Natural killer cell (primary cell): ENCODE measurements around the gene OR3A2. TPM values are rescaled to one million over a fixed set of nuclear protein-coding genes. Genes with fewer than 3 reads are reported as not detected.
A peak's percentile ranks its signal among the peaks of the same experiment; 100 is the strongest.
"Not testable (repeated sequence)": the region's sequence is repeated elsewhere in the genome, so short reads cannot be mapped to it uniquely, and the experiment has no call there.

Source experiments
- ATAC-seq, 3 donors: fragments of 150-1000 bp in 2 of 3; fragments of 200-7000 bp in 1 of 3; cut with Tn5 transposase; 1 replicate in 1 of 3; 2 replicates in 2 of 3; pipeline ENCODE4 v1.10.0; 2021; ENCODE audit warnings: mild to moderate bottlenecking in 2 of 3, moderate library complexity in 2 of 3
- DNase-seq, 2 donors: peaks; one replicate each; pipeline versions ENCODE4 v3.0.0 to v3.0.0-alpha.2; 2013 to 2021; ENCODE audit warnings: mixed read lengths in 1 of 2
- H3K27ac ChIP-seq: one replicate; pipeline ENCODE4 v1.5.1; 2013; ENCODE audit warnings: mild to moderate bottlenecking, low read length
- H3K27me3 ChIP-seq: one replicate; pipeline ENCODE4 v1.6.1; 2013; ENCODE audit warnings: low read length; ENCODE audit not compliant: control insufficient read depth, insufficient read depth
- H3K36me3 ChIP-seq: one replicate; pipeline ENCODE4 v1.6.1; 2013; ENCODE audit warnings: low read length; ENCODE audit not compliant: control insufficient read depth, insufficient read depth
- H3K4me1 ChIP-seq: one replicate; pipeline ENCODE4 v1.6.1; 2013; ENCODE audit warnings: low read length; ENCODE audit not compliant: control insufficient read depth, insufficient read depth
- H3K4me3 ChIP-seq: one replicate; pipeline ENCODE4 v1.5.1; 2013; ENCODE audit warnings: low read length
- H3K9me3 ChIP-seq: one replicate; pipeline ENCODE4 v1.6.1; 2013; ENCODE audit warnings: low read length; ENCODE audit not compliant: control insufficient read depth, insufficient read depth
- H3K27ac Mint-ChIP-seq, 2 donors: one replicate each; pipeline ENCODE4 v1.8.0; 2022; ENCODE audit warnings: mild to moderate bottlenecking in 2 of 2, mixed read lengths in 2 of 2, moderate library complexity in 1 of 2
- H3K27me3 Mint-ChIP-seq, 2 donors: one replicate each; pipeline ENCODE4 v1.8.0; 2022; ENCODE audit warnings: low read depth in 2 of 2, mixed read lengths in 2 of 2
- H3K36me3 Mint-ChIP-seq: one replicate; pipeline ENCODE4 v1.8.0; 2022; ENCODE audit warnings: mixed read lengths
- H3K4me1 Mint-ChIP-seq, 2 donors: one replicate each; pipeline ENCODE4 v1.8.0; 2022; ENCODE audit warnings: mixed read lengths in 2 of 2
- H3K4me3 Mint-ChIP-seq: one replicate; pipeline ENCODE4 v1.8.0; 2022; ENCODE audit warnings: mild to moderate bottlenecking, moderate library complexity, mixed read lengths
- H3K9me3 Mint-ChIP-seq, 2 donors: one replicate each; pipeline ENCODE4 v1.8.0; 2022; ENCODE audit warnings: mixed read lengths in 2 of 2
- CTCF ChIP-seq: fragments of 200-600 bp; IDR thresholded peaks from one replicate; pipeline ENCODE4 v1.8.0; 2022; ENCODE audit warnings: antibody characterized with exemption
- WGBS: methylation state at CpG from one replicate; pipeline ENCODE4 v1.1.7; 2013; ENCODE audit warnings: missing lambda C conversion rate; ENCODE audit not compliant: insufficient coverage; 5-methylcytosine and 5-hydroxymethylcytosine counted together
- intact Hi-C: fragments of 100-400 bp; cut with micrococcal nuclease; formaldehyde crosslinking; loops from one replicate; pipeline ENCODE4 v1.14.2; 2022
- total RNA-seq, 4 donors: library from RNA; stranded (reverse); fragments of 120-200 nt in 1 of 4; gene quantifications; one replicate each; pipeline versions ENCODE4 v1.2.3 to v1.2.4, GENCODE V29; 2013 to 2022

The OR3A2 gene
- total RNA-seq, 3 donors from 2014 or later (not counting 1 experiment from before 2014, with no cell fraction given), result 0.80 to 1.2 TPM; not detected in 1

GRCh38 chr17:3401786-3402185 is 15.7 kb upstream of the OR3A2 start:
- Mint-ChIP-seq H3K4me3 (no peak overlapping the region), H3K27ac (no peak overlapping the region), H3K27me3 (peaks cover 21 to 26% of the 10 kb centered on the region in 2 donors), H3K4me1 (no peaks in the 10 kb centered on the region), H3K9me3 (peaks cover 0 to 3% of the 10 kb centered on the region in 2 donors), H3K36me3 (no peaks in the 10 kb centered on the region)
- H3K9me3 ChIP-seq, result no peaks in the 10 kb centered on the region
- H3K4me3 ChIP-seq, result no peak overlapping the region
- no peaks in the 10 kb centered on the region for H3K36me3 ChIP-seq
- DNase-seq (no peak), ATAC-seq (no peak)
- WGBS, result 75% methylated on average over 1 of the region's 2 CpGs
- H3K27me3 ChIP-seq, result no peaks in the 10 kb centered on the region
- intact Hi-C loops, result no loop called here
- TF ChIP-seq CTCF, result no peak
- no peak overlapping the region for H3K27ac ChIP-seq
- H3K4me1 ChIP-seq, result no peaks in the 10 kb centered on the region

GRCh38 chr17:3400055-3400454 is 13.9 kb upstream of the OR3A2 start:
- Mint-ChIP-seq H3K36me3 (no peaks in the 10 kb centered on the region), H3K4me3 (no peak overlapping the region), H3K27me3 (peaks cover 16 to 22% of the 10 kb centered on the region in 2 donors), H3K27ac (no peak overlapping the region), H3K9me3 (peaks cover 0 to 3% of the 10 kb centered on the region in 2 donors), H3K4me1 (no peaks in the 10 kb centered on the region)
- intact Hi-C loops, result no loop called here
- Histone ChIP-seq H3K4me3 (no peak overlapping the region), H3K9me3 (no peaks in the 10 kb centered on the region), H3K27ac (no peak overlapping the region), H3K27me3 (no peaks in the 10 kb centered on the region), H3K36me3 (no peaks in the 10 kb centered on the region), H3K4me1 (no peaks in the 10 kb centered on the region)
- no peak for ATAC-seq
- WGBS, result 75% methylated on average over 6 of the region's 6 CpGs
- no peak for TF ChIP-seq CTCF
- DNase-seq, result no peak

- Mint-ChIP-seq H3K27me3 (peaks cover 28% of the 10 kb centered on the region in 2 donors), H3K4me1 (no peaks in the 10 kb centered on the region), H3K27ac (no peak within 1 kb of the TSS), H3K9me3 (peaks cover 0 to 3% of the 10 kb centered on the region in 2 donors), H3K36me3 (no peaks in the 10 kb centered on the region), H3K4me3 (no peak within 1 kb of the TSS)
- no CpG with 5 or more reads among the region's 1 CpG for WGBS
- no peak for TF ChIP-seq CTCF
- peaks cover 3% of the 10 kb centered on the region for H3K27me3 ChIP-seq
- DNase-seq (no peak), ATAC-seq (no peak)
- H3K9me3 ChIP-seq, result no peaks in the 10 kb centered on the region
- H3K4me3 ChIP-seq, result no peak within 1 kb of the TSS
- intact Hi-C loops, result no loop called here
- no peaks in the 10 kb centered on the region for H3K4me1 ChIP-seq
- H3K27ac ChIP-seq, result no peak within 1 kb of the TSS
- H3K36me3 ChIP-seq, result no peaks in the 10 kb centered on the region
Measured at GRCh38 chr17:3398310-3398709, 12.2 kb upstream of the OR3A2 start, which contains the start of gene OR1E1. Gene OR1E1, minus strand, starts transcription at chr17:3398410. Its CDS starts 0 bp downstream, at chr17:3398410.

GRCh38 chr17:3397801-3398200 is 11.7 kb upstream of the OR3A2 start:
- H3K9me3 ChIP-seq, H3K4me1 ChIP-seq, H3K27me3 ChIP-seq, H3K4me3 Mint-ChIP-seq, H3K36me3 Mint-ChIP-seq, H3K27ac ChIP-seq, H3K36me3 ChIP-seq, intact Hi-C loops, H3K9me3 Mint-ChIP-seq, H3K4me3 ChIP-seq, DNase-seq, H3K27ac Mint-ChIP-seq, H3K4me1 Mint-ChIP-seq: not testable (repeated sequence)
- H3K27me3 Mint-ChIP-seq, result peaks cover 27 to 29% of the 10 kb centered on the region in 2 donors
- ATAC-seq, result peak in 1 of 3 donors; percentile 50
- WGBS, result 50% methylated on average over 6 of the region's 7 CpGs
